ENCODE measurements around the gene CDK10. TPM values are rescaled to one million over a fixed set of nuclear protein-coding genes. Genes with fewer than 3 reads are reported as not detected.
A peak's percentile ranks its signal among the peaks of the same experiment; 100 is the strongest.
"Not testable (repeated sequence)": the region's sequence is repeated elsewhere in the genome, so short reads cannot be mapped to it uniquely, and the experiment has no call there.

Gene CDK10
- total RNA-seq, 1 donor, result 39.6 TPM

- DNase-seq (ENCODE audit: low read depth in 2 of 3, low spot score in 2 of 3), result not testable (repeated sequence)
These were observed 19.5 kb upstream of the CDK10 start for GRCh38 chr16:89667000-89667399.

GRCh38 chr16:89667633-89668032, 18.9 kb upstream of the CDK10 start:
- no peak for DNase-seq (ENCODE audit: low read depth in 2 of 3, low spot score in 2 of 3)

GRCh38 chr16:89668790-89669158, 17.7 kb upstream of the CDK10 start:
- DNase-seq (ENCODE audit: low read depth in 2 of 3, low spot score in 2 of 3), result no peak

GRCh38 chr16:89669755-89670154, 16.7 kb upstream of the CDK10 start:
- no peak for DNase-seq (ENCODE audit: low read depth in 2 of 3, low spot score in 2 of 3)

- peak in 1 of 3 donors; percentile 26 for DNase-seq (ENCODE audit: low read depth in 2 of 3, low spot score in 2 of 3)
These were observed 15.7 kb upstream of the CDK10 start for GRCh38 chr16:89670496-89671431.

GRCh38 chr16:89671565-89671964, 14.9 kb upstream of the CDK10 start:
- not testable (repeated sequence) for DNase-seq (ENCODE audit: low read depth in 2 of 3, low spot score in 2 of 3)

GRCh38 chr16:89672177-89672941, 14.1 kb upstream of the CDK10 start:
- DNase-seq (ENCODE audit: low read depth in 2 of 3, low spot score in 2 of 3), result no peak

GRCh38 chr16:89678258-89678657, 8.2 kb upstream of the CDK10 start:
- DNase-seq (ENCODE audit: low read depth in 2 of 3, low spot score in 2 of 3), result no peak

- no peak for DNase-seq (ENCODE audit: low read depth in 2 of 3, low spot score in 2 of 3)
These were observed 573 bp upstream of the CDK10 start for GRCh38 chr16:89685916-89686315.

- DNase-seq (ENCODE audit: low read depth in 2 of 3, low spot score in 2 of 3), result peak in 1 of 3 donors; percentile 35
These were observed 827 bp downstream of the CDK10 start for GRCh38 chr16:89687092-89687940.

GRCh38 chr16:89688395-89688794, 1.9 kb downstream of the CDK10 start:
- DNase-seq (ENCODE audit: low read depth in 2 of 3, low spot score in 2 of 3), result no peak

GRCh38 chr16:89689142-89689541, 2.7 kb downstream of the CDK10 start:
- no peak for DNase-seq (ENCODE audit: low read depth in 2 of 3, low spot score in 2 of 3)

GRCh38 chr16:89689621-89690020, 3.1 kb downstream of the CDK10 start:
- DNase-seq (ENCODE audit: low read depth in 2 of 3, low spot score in 2 of 3), result not testable (repeated sequence)

- DNase-seq (ENCODE audit: low read depth in 2 of 3, low spot score in 2 of 3), result no peak
These were observed 4.0 kb downstream of the CDK10 start for GRCh38 chr16:89690392-89690901.

- DNase-seq (ENCODE audit: low read depth in 2 of 3, low spot score in 2 of 3), result no peak
These were observed 4.9 kb downstream of the CDK10 start for GRCh38 chr16:89691231-89691985.

GRCh38 chr16:89691986-89692569, 5.6 kb downstream of the CDK10 start:
- no peak for DNase-seq (ENCODE audit: low read depth in 2 of 3, low spot score in 2 of 3)

- no peak for DNase-seq (ENCODE audit: low read depth in 2 of 3, low spot score in 2 of 3)
These were observed 6.8 kb downstream of the CDK10 start for GRCh38 chr16:89693289-89693731.

- DNase-seq (ENCODE audit: low read depth in 2 of 3, low spot score in 2 of 3), result no peak
These were observed 7.7 kb downstream of the CDK10 start for GRCh38 chr16:89693931-89694783.

GRCh38 chr16:89694784-89695085, 8.2 kb downstream of the CDK10 start:
- not testable (repeated sequence) for DNase-seq (ENCODE audit: low read depth in 2 of 3, low spot score in 2 of 3)
